ENCODE results near the gene TVP23A. TPM values are rescaled to one million over a fixed set of nuclear protein-coding genes. Genes with fewer than 3 reads are reported as not detected.
"Not testable (repeated sequence)": the region's sequence is repeated elsewhere in the genome, so short reads cannot be mapped to it uniquely, and the experiment has no call there.

Gene TVP23A
- polyA plus RNA-seq, 1 donor = 4.5 TPM

DNA sequence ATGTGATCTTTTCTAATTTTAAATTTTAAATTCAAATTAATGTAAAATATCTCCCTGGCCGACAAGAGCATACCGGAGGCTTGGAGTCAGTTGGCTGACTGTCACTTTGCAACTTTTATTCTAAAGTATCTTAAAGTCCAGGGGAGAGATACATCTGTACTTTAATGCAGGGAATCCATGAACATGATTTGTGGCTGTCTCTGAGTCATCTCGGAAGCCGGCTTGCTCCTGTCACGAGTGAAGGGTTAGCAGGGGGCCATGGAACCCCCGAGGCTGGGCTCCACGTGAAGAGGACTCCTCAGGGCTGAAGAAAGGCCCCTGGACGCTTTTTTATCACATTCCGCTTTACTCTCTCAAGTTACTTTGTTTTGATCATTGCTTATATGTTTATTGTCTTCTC, 13.3 kb downstream of the TVP23A start:
- DNase-seq = no peak

DNA sequence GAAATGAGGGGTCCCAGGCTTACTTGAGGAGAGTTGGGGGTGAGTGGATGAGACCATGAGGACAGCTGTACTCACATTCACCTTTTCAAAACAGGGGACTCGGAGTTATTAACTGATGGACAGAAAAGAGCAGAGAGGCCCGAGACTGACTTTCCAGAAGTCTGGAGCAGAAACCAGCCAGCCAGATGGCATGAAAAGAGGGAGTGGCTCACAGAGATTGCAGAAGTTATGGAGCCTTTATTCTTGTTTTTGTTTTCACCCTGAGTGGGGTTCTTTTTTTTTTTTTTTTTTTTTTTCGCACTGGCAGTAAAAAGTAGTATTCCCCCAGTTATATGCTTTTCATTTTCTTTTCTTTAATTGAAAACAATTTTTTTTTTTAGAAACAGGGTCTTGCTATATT, 18.9 kb downstream of the TVP23A start:
- no peak for DNase-seq

DNA sequence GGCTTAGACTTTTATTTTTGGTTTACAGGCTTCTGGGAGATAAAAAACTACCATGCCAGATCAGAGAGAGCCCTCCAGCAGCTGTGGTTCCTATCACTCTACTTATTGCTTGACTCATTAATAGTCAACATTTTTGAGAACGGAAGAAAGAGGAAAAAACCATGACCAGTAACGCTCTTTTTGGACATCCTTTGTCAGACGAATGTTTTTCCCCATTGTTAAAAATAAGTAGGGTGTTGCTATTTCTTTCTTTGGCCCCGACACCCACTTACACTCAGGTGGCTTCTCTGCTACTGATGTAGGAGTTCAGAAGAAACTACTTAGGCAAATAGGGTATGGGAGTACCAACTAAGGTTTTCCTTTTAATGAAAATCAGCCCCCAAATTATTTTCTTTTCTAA, 27.5 kb downstream of the TVP23A start:
- DNase-seq = no peak

DNA sequence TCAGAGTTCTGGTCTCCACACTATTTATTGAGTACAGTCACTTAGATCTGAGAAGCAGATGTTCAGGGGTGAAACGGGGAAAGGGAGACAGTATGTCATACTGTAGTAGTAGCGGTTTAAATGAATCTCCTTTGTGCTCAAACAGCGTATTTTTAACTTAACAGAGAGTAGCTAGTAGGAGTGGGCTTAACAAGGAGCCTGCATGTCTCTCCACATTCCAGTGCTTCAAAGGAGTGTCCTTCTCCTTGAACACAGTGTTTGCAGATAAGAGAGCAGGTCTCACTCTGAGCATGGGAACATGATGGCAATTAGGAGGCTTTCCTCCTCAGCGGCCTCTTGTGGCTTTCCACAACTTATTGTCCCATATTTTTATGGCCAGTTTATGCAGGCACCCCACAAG, 30.0 kb downstream of the TVP23A start:
- DNase-seq = not testable (repeated sequence)

DNA sequence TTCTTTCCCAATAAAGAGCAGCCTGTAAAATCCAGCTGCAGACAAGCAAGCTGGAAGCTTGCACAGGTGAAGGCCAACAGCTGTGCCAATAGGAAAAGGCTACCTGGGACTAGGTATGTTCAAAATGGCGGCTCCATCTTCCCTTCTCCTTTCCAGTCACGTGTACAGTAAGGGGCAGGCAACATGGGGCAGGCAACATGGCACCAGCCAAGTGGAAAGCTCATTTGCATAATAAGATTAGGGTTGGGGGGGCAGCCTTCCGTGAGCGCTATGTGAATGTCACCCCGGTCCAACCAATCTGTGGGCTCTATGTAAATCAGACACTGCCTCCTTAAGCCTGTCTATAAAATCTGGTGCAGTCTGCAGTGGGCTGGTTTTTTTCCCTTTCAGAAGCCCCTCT, 31.3 kb downstream of the TVP23A start:
- DNase-seq = no peak

DNA sequence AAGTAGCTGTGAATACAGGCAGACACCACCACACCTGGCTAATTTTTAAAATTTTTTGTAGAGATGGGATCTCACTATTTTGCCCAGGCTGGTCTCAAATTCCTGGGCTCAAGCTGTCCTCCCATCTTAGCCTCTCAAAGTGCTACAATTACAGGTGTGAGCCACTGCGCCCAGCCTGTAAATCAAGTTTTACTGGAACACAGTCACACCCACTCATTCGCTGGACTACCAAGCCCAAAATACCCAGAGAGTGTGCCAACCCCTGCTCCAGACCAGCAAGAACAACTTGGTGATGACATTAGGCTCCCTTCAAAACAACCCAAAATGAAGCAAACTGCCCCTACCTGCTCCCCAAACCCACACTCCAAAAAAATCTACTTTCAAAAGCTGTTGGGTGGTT, 36.0 kb downstream of the TVP23A start:
- no peak for DNase-seq

DNA sequence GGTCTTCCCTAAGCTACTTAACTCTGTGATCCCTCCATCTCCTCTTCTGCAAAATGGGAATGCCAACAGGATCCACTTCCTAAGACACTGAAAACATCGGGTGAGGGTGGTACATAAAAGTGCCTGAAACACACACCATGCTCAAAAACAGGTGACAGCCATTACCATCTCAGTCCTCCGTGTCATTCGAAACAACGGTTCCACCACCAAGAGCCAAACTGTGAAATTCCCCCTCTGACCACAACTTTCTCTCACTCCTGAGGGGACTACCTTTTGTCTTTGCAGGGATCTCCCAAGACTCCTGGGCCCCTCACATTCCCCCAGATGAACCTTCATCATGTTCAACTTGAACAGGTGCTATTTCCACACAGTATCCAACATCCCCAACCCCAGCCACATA, 38.0 kb downstream of the TVP23A start:
- no peak for DNase-seq

DNA sequence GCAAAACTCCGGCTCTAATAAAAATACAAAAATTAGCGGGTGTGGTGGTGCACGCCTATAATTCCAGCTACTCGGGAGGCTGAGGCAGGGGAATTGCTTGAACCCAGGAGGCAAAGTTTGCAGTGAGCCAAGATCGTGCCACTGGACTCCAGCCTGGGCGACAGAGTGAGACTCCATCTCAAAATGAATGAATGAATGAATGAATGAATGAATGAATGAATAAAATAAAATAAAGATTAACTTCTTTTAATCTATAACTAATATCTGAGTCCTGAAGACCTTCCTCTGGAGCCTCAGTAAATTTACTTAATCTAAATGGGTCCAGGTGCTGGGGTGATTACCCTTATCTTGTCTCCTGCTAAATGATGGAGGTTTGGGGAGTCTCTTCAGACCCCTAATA, 38.7 kb downstream of the TVP23A start:
- not testable (repeated sequence) for DNase-seq

DNA sequence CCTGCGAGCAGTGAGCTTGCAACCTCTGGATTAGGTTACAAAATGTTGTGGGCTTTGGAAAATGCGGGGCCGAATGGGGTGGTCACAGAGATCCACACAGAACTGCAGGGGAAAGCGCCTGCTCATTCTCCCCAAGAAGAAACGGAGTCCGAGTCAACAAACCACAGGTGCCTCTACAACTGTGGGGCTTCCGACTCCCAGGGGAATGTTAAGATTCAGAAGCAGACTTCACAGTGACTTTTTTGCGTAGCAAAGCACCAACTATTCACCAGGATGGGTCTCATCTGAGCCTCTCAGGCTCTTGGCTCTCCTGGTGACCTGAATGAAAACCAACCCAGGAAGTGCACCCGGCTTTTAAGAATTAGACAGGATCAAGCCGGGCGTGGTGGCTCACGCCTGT, 41.2 kb downstream of the TVP23A start:
- no peak for DNase-seq

DNA sequence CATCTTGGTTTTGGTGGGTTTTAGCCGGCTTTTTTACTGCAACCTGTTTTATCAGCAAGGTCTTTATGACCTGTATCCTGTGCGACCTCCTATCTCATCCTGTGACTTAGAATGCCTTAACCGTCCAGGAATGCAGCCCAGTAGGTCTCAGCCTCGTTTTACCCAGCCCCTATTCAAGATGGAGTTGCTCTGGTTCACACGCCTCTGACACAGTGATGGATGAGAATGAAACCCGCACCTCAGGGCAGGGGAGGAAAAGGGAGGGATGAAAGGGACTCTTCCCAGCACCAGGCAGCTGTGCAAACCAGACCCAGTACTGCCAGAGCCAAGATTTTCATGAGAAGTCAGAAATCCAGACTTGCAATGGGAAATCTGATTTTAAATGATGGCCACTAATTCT, 41.7 kb downstream of the TVP23A start:
- not testable (repeated sequence) for DNase-seq

DNA sequence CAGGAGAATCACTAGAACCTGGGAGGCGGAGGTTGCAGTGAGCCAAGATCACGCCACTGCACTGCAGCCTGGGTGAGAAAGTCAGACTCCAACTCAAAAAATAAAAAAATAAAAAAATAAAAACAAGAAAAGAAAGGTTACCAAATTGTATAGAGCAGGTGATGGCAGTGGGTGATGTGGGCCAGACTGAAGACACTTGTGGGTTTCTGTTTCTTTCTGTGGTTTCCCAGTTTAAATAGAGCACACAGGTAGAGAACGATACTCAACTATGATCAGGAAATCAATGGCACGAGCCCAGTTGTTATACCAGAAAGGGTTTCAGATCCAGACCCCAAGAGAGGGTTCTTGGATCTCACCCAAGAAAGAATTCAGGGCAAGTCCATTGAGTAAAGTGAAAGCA, 42.3 kb downstream of the TVP23A start:
- DNase-seq = no peak

DNA sequence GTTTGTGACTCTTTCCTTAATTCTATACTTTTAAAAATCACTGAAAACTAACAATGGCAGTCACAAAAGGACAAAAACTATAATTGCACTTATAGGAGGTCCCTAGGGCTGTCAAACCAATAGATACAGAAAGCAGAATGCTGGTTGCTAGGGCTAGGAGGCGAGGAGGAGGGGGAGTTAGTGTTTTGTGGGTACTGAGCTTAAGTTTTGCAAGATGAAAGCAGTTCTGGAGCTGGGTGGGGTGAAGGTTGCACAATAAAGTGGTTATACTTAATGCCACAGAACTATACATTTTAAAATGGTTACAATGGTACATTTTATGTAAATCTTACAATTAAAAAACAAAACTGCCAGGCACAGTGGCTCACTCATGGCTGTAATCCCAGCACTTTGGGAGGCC, 47.7 kb downstream of the TVP23A start:
- DNase-seq = no peak

DNA sequence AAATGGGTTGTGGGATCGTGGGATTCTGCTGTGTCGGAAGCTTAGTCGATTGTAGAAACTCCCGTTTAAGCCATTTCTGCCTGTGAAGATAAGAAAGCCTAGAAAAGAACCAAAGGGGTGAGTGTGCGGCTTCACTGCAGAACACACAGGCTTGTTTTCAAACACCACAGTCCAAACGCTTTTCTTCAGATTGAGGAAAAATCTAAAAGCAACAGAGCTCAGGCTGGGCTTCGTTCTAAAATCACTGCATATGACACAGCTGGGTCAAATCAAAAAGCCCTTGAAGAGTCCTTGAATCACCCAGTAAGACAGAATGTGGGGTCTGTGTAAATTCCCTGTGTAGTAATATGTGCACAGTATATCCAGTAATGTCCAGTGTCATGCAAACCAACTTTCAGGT, 49.2 kb downstream of the TVP23A start:
- no peak for DNase-seq

DNA sequence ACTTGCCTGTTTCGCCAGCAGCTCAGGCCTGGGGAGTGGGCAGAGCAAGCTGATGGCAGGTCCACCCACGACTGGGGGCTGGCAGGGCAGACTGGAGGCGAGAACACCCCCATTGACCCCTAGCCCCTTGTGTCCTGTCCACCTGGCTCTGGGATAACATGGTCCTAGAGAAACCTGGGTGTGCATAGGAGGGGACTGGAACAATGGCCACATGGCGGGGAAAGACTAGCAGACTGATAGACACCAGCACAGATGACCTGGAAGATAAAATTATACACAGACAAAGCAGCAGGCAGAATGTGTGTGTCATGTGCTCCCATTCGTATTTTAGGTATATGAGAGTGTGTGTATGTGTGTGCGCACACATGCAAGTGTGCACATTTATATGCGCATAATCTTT, 51.5 kb downstream of the TVP23A start:
- DNase-seq = no peak

DNA sequence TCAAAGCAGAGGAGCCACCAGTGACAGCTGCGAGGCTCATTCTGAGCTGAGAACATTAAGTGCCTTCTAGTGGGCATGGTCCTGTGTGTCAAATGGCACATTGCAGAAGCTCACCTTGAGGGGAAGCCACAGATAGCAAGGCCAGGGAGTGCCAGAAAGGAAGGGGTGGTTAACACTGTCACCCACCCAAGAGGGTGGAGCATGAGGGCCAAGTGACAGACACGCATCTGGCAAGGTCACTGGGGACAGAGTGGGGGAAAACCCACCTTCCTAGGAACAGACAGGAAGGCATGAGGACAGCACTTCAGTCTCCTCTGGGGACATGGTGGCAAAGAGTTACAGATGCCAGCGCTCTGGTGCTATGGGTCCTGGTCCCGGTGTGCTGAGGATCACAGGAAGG, 52.8 kb downstream of the TVP23A start:
- DNase-seq = no peak

DNA sequence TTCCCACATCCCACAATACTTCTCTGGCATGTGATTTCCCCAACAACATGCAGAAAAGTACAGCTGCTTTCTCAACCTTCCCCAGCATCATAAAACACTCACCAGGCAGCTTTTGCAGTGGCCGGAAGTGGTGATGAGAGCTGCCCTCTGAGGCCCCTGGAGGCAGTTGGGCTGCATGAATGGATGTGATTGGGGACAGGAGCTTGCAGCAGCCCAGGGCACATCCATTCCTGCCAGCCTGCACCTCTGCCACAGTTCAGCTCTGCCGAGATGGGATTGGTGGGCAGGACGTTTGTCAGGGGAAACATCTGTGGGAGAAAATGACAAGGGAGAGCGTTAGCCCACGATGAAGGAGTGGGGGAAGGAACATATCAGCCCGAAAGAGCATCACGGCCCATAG, 55.1 kb downstream of the TVP23A start:
- DNase-seq = no peak

DNA sequence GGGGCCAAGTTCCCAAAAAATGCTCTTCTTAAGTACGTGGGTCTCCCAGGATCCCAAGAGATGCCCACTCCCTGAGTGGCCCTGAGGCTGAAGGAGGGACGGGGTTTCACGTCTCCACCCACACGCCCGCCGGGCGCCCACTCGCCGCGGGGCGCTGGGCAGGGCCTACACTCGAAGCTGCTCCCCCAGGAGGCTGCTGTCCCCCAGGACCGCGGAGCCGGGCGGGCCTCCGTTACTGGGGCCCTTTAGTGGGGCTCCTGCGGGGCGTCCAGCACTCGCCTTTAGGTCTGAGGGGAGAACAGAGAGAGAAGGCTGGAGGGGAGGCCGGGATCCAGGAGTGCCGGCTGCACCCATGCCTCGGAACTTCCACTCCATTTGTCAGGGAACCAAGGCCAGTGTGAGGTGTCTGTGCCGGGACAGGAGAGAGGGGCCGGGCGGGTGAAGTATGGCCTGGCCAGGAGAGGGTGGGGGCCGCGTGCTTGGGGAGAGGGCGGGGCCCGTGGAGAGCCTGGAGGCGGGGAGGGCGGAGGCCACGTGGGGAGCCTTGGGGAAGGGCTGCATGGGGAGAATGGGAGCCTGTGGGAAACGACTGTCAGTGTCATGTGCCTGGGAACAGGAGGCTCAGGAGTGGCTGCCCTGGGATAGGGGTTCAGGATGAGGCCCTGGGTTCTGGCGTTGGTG, 56.1 kb downstream of the TVP23A start:
- DNase-seq = no peak

DNA sequence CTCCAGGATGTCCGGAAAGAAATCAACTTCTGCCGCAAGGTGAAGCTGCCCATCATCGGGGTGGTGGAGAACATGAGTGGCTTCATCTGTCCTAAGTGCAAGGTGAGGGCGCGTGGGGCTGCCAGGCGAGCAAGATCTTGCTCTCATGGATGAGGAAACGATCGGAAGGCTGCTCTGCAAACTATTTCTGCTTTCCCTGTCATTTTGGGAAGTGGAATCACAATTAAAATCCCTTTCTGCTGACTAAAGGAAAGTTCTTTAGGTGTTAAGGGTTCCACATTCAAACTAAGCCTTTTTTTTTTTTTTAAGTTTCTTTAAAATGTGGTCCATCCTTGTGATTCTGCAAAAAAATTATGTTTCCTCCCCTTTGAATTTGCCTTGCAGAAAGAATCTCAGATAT, 57.2 kb downstream of the TVP23A start:
- no peak for DNase-seq

DNA sequence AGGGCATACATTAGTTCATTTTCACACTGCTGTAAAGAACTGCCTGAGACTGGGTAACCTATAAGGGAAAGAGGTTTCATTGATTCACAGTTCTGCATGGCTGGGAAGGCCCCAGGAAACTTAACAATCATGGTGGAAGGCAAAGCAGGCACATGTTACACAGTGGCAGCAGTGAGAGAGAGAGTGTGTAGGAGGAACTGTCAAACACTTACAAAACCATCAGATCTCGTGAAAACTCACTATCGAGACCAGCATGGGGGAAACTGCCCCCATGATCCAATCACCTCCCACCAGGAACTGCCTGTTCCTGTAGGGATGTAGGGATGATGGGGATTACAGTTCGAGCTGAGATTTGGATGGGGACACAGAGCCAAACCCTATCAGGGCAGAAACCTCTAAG, 57.7 kb downstream of the TVP23A start:
- DNase-seq = no peak

DNA sequence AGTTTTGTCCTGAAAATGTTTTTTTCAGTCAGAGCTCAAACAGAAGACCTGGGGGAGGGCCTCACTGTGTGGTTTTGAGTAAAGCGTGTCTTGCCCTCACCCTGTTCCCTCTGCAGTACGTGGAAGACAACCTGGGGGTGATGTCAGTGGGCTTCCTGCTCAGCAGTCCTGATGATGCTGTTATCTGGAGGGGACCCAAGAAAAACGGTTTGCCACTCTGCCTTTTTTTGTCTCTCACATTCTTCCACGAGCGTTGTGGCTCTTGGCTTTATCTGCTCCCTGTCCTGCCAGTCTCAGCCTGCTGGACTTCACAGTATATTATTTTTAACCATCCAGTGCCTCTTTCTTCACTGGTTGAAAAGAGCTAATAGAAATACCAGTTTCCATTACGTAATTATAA, 62.0 kb downstream of the TVP23A start:
- no peak for DNase-seq

DNA sequence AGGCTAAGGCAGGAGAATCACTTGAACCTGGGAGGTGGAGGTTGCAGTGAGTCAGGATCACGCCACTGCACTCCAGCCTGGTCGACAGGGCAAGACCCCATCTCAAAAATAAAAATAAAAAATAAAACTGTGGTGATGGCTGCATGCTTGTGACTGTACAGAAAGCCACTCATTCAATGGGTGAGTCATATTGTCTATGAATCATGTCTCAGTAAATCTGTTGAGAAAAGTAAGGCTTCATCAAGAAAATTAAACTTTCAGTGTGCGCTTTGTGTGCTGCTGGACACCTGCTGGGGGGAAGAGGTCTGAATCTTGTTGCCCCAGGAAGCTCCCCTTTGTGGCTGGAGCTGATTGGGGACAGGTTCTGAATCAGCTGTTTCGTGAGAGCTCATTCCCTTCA, 63.7 kb downstream of the TVP23A start:
- DNase-seq = no peak

DNA sequence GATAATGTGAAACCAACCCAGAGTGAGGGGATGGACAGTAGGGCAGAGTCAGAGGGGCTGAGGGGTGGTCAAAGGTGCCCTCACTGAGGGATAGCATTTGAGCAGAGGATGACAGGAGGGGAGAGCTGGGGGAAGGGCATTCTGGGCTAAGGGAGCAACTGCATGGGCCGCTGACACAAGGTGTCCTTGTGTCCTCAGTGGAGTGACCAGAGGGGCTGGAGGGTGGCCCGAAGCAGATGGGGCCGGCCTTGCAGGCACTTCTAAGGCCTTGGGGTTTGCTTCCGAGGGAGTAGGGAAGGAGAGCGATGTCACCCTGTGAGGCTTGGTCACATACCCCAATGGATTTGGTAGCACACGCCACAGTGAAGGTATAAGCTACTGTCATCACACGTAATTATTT, 64.9 kb downstream of the TVP23A start:
- DNase-seq = no peak

DNA sequence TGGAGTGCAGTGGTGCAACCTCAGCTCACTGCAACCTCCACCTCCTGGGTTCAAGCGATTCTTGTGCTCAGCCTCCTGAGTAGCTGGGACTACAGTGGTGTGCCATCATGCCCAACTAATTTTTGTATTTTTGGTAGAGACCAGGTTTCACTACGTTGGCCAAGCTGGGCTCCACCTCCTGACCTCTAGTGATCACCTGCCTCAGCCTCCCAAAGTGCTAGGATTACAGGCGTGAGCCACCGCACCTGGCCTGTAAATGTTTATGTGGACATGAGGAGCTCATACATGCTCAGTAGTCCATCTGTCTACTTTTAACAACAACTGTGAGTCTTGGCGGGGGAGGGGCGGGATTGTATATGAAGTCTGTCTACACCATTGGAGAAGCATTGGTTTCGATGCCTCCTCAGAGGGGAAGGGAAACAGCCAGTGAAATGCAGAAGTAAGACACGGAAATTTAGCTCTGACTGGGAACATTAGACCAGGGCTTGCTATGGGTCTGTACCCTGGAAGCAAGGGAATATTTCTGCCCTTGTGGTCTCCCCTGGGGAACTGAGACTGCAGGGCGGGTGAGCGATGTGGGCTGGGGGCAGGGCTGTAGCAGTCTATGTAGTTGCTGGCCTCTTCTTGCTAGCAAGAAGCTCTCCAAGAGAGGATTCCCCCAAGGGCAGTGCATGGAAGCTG, 65.6 kb downstream of the TVP23A start:
- no peak for DNase-seq

DNA sequence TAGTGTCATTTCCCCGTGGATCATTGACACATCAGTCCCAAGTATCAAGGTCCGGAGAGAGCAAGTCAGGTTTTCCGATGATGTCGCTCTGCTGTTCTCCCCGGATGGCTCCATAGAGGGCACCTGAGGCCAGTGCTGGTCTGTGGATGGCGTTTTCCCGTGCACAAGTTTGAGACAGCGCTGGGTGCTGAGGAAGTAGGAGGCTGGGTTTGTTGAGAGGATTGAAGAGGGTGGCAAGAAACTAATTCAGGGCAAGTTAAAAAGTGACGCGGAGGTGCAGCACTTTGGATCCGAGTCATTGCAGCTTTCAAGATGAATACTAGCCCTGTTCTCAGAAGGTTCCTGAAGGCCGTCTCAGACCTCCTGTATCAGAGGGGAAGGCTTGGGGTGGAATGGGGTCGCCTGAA, 67.3 kb downstream of the TVP23A start:
- no peak for DNase-seq

All from left kidney (tissue), 2 donors.